ENCODE measurements around the gene B4GALT6. TPM values are rescaled to one million over a fixed set of nuclear protein-coding genes. Genes with fewer than 3 reads are reported as not detected.

The B4GALT6 gene
- total and polyA plus RNA-seq, 10 of the 15 experiments (the other 5 are each of a cell fraction or from before 2014, with no cell fraction given): 11.9 to 47.4 (median 18.0) TPM

- TF ChIP-seq CBX5 (IDR thresholded peaks at IDR 0.05; ENCODE audit: low read depth) (peak; percentile 51; the same call in 1 of the 2 replicates), RBBP5 (conservative IDR thresholded peaks at IDR 0.05) (no peak), MLLT1 (IDR thresholded peaks at IDR 0.05) (no peak), CREM (IDR thresholded peaks at IDR 0.05; ENCODE audit: low read depth) (peak; percentile 48; the same call in 1 of the 2 replicates), WRNIP1 (IDR thresholded peaks at IDR 0.05; ENCODE audit: borderline replicate concordance, low read depth, low read length) (no peak), MYC (IDR thresholded peaks at IDR 0.05; ENCODE audit: insufficient read depth, insufficient read length, insufficient replicate concordance, low read length, severe bottlenecking) (no peak), ZBTB4 (CRISPR knock-in tag; IDR thresholded peaks at IDR 0.05) (no peak), ZSCAN29 (IDR thresholded peaks at IDR 0.05) (peak; percentile 81; the same call in 1 of the 2 replicates), ZBED1 (IDR thresholded peaks at IDR 0.05; ENCODE audit: borderline replicate concordance) (no peak), ZNF24 (IDR thresholded peaks at IDR 0.05) (0 out of 2 replicates have a peak, but pooled peaks have one; percentile 21), CREB1 (IDR thresholded peaks at IDR 0.05; ENCODE audit: low read depth) (peak; percentile 5; the same call in 1 of the 2 replicates), E2F8 (IDR thresholded peaks at IDR 0.05; ENCODE audit: low read depth, partially characterized antibody) (no peak), TBL1XR1 (IDR thresholded peaks at IDR 0.05; ENCODE audit: low read depth, low read length) (0 out of 2 replicates have a peak, but pooled peaks have one; percentile 20), CBX3 (IDR thresholded peaks at IDR 0.05; ENCODE audit: borderline replicate concordance, low read depth) (no peak), RUNX3 (IDR thresholded peaks at IDR 0.05; ENCODE audit: low read length) (peak; percentile 22; the same call in 1 of the 2 replicates), LARP7 (IDR thresholded peaks at IDR 0.05) (peak; percentile 90), TCF7 (IDR thresholded peaks at IDR 0.05; ENCODE audit: borderline replicate concordance) (no peak), GATAD2B (conservative IDR thresholded peaks at IDR 0.05; ENCODE audit: low read depth) (peak; percentile 87), ZNF217 (IDR thresholded peaks at IDR 0.05) (no peak), SREBF1 (IDR thresholded peaks at IDR 0.05; ENCODE audit: low read length) (no peak), IKZF2 (IDR thresholded peaks at IDR 0.05) (peak; percentile 58 to 65; a peak in 3 of 4 replicates), RB1 (IDR thresholded peaks at IDR 0.05; ENCODE audit: borderline replicate concordance) (peak; percentile 91; the same call in 1 of the 2 replicates), NBN (IDR thresholded peaks at IDR 0.05) (0 out of 2 replicates have a peak, but pooled peaks have one; percentile 66)
These were observed 1.0 kb upstream of the B4GALT6 start (continued) for GRCh38 chr18:31685097-31686082.
